ENCODE measurements around the gene MAP2K5. TPM values are rescaled to one million over a fixed set of nuclear protein-coding genes. Genes with fewer than 3 reads are reported as not detected.
A peak's percentile ranks its signal among the peaks of the same experiment; 100 is the strongest.

MAP2K5 gene
- total RNA-seq, 2 donors from 2014 or later, result 16.1 to 17.9 TPM

DNA sequence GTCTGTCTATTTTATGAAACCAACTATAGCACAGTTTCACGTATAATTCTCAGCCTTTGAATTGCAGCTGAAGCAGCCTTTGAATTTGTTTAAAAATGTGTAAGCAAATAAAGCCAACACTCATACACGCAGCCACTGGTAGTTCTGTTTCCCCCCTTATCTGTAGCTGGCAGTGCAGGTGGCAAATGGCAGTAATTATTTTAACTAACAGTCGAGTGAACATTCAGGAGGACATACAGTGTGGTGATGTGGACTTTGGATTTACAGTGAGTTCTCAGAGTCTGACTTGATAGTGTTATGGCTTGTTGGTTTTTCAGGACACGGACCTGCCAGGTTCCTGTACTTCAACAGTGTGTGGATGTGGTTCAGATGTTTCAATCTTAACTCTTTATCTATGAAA lies 218.8 kb downstream of the MAP2K5 start:
- H3K36me3 Mint-ChIP-seq (ENCODE audit: low read depth), result peaks cover 6% of the 10 kb centered on the region
- no peaks in the 10 kb centered on the region for H3K9me3 Mint-ChIP-seq
- no peaks in the 10 kb centered on the region for H3K27me3 Mint-ChIP-seq
- peaks cover 33% of the 10 kb centered on the region for H3K4me1 Mint-ChIP-seq
- H3K4me3 Mint-ChIP-seq, result peak overlapping the region; percentile 6
- H3K27ac Mint-ChIP-seq, result peak overlapping the region; percentile 73
- no peak for ATAC-seq (replicated peaks)

DNA sequence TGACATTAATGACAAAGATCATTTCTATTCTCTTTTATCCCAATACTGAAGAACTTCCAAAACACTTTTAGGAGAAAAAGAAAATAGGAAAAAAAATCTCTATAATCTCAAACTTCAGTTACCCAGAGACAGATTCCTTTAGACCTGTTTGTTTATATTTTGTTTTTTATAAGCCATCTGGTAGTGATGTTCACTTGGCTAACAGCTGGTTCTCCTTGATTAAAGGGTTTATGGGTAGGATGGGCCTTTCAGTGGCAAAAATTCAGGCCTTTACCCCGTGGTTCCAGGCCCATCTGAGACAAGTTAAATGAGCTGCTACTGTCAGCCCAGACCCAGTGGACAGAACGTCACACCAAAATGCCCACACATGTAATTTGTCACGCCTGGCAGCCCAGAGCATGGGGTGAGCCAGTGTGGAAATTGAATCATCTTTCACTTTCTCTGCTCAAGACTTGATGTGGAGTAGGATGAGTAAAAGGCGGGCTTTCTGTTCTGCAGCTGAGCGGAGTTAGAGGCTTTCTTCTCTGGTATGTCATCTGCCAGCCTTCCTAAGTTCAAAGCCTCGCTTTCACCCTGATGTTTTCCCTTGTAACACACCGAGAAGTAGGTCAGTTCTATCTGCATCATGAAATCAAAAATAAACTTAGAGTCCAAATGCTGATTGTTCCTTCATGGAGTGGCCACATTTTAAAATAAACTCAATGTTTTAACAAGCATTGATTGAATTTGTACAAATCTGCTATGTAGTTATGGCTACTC lies 220.3 kb downstream of the MAP2K5 start:
- Mint-ChIP-seq H3K4me3 (peak overlapping the region; percentile 58), H3K9me3 (no peaks in the 10 kb centered on the region), H3K36me3 (ENCODE audit: low read depth) (peaks cover 19% of the 10 kb centered on the region), H3K27me3 (no peaks in the 10 kb centered on the region), H3K27ac (peak overlapping the region; percentile 73), H3K4me1 (peaks cover 30% of the 10 kb centered on the region)
- ATAC-seq (replicated peaks), result peak; percentile 100

DNA sequence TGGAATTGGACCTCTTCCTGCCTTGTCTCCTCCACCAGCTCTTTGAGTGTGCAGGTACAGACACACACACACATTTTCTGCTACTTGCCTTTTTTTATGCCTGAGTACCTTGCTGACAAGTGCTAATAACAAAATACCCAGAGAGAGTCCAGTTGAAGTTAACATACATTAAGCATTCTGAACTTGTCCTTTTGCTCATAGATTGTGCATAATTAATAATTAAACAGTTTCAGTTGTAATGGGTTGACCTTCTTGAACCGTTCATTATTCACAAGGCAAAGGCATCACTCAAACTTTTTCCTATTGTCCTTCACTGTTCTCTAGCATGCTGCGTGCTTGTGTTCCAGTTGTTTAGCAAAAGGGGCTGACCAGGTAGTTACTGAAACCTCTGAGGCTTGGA lies 223.2 kb downstream of the MAP2K5 start:
- ATAC-seq (replicated peaks), result no peak
- peaks cover 20% of the 10 kb centered on the region for H3K4me1 Mint-ChIP-seq
- no peak overlapping the region for H3K27ac Mint-ChIP-seq
- no peaks in the 10 kb centered on the region for H3K9me3 Mint-ChIP-seq
- no peaks in the 10 kb centered on the region for H3K27me3 Mint-ChIP-seq
- H3K36me3 Mint-ChIP-seq (ENCODE audit: low read depth), result peaks cover 23% of the 10 kb centered on the region
- no peak overlapping the region for H3K4me3 Mint-ChIP-seq

- no peaks in the 10 kb centered on the region for H3K9me3 Mint-ChIP-seq
- no peak overlapping the region for H3K4me3 Mint-ChIP-seq
- no peak for ATAC-seq (replicated peaks)
- peaks cover 23% of the 10 kb centered on the region for H3K36me3 Mint-ChIP-seq (ENCODE audit: low read depth)
- no peaks in the 10 kb centered on the region for H3K27me3 Mint-ChIP-seq
- peaks cover 13% of the 10 kb centered on the region for H3K4me1 Mint-ChIP-seq
- H3K27ac Mint-ChIP-seq, result no peak overlapping the region
Observed at GRCh38 chr15:67766968-67767367, 224.5 kb downstream of the MAP2K5 start.

DNA sequence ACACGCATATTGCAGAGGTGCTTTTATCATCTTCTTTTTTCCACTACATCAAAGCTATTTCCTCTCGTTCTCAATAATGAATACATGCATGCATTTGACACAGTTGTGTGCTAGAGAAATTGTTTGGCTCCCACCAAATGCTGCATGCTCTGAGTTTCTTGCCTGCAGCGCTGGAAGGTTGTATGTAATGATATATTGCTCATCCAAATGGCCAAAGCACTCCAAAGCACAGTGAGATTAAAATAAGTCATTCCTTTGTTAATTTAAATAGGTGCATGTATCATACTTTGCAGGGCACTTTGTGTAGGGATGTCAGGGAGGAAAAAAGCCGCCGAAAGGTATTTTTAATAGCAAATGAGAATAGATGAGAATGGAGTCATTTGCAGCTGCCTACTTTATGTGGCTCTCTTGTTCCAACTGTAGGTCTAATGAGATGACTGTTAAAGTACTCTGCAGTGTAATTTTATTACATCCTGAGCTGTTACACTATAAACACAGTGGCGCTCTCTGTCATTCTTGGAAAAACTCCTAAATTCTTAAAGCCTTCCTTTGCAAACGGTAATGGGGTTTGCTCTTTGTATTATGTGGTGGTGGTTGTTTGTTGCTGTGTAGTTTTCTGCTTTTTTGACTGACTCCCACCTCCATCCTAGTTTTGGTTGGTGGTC lies 225.9 kb downstream of the MAP2K5 start:
- Mint-ChIP-seq H3K36me3 (ENCODE audit: low read depth) (peaks cover 17% of the 10 kb centered on the region), H3K4me1 (peaks cover 5% of the 10 kb centered on the region), H3K9me3 (no peaks in the 10 kb centered on the region), H3K4me3 (no peak overlapping the region), H3K27ac (no peak overlapping the region), H3K27me3 (no peaks in the 10 kb centered on the region)
- no peak for ATAC-seq (replicated peaks)

- no peak overlapping the region for H3K27ac Mint-ChIP-seq
- H3K4me3 Mint-ChIP-seq, result no peak overlapping the region
- H3K9me3 Mint-ChIP-seq, result no peaks in the 10 kb centered on the region
- no peaks in the 10 kb centered on the region for H3K27me3 Mint-ChIP-seq
- H3K4me1 Mint-ChIP-seq, result peaks cover 4% of the 10 kb centered on the region
- peaks cover 17% of the 10 kb centered on the region for H3K36me3 Mint-ChIP-seq (ENCODE audit: low read depth)
- ATAC-seq (replicated peaks), result no peak
Observed at GRCh38 chr15:67769497-67770357, 227.2 kb downstream of the MAP2K5 start.

GRCh38 chr15:67770358-67770628 lies 227.8 kb downstream of the MAP2K5 start:
- Mint-ChIP-seq H3K36me3 (ENCODE audit: low read depth) (peaks cover 17% of the 10 kb centered on the region), H3K4me3 (no peak overlapping the region), H3K27ac (no peak overlapping the region), H3K27me3 (no peaks in the 10 kb centered on the region), H3K9me3 (no peaks in the 10 kb centered on the region), H3K4me1 (peaks cover 4% of the 10 kb centered on the region)
- ATAC-seq (replicated peaks), result no peak

GRCh38 chr15:67771189-67771800 lies 228.8 kb downstream of the MAP2K5 start:
- Mint-ChIP-seq H3K4me3 (no peak overlapping the region), H3K4me1 (peaks cover 4% of the 10 kb centered on the region), H3K27ac (no peak overlapping the region), H3K36me3 (ENCODE audit: low read depth) (peaks cover 17% of the 10 kb centered on the region), H3K9me3 (no peaks in the 10 kb centered on the region), H3K27me3 (no peaks in the 10 kb centered on the region)
- no peak for ATAC-seq (replicated peaks)

- no peaks in the 10 kb centered on the region for H3K9me3 Mint-ChIP-seq
- no peak overlapping the region for H3K27ac Mint-ChIP-seq
- ATAC-seq (replicated peaks), result no peak
- no peaks in the 10 kb centered on the region for H3K27me3 Mint-ChIP-seq
- no peak overlapping the region for H3K4me3 Mint-ChIP-seq
- H3K4me1 Mint-ChIP-seq, result no peaks in the 10 kb centered on the region
- H3K36me3 Mint-ChIP-seq (ENCODE audit: low read depth), result no peaks in the 10 kb centered on the region
Observed at GRCh38 chr15:67774626-67775025, 232.1 kb downstream of the MAP2K5 start.

DNA sequence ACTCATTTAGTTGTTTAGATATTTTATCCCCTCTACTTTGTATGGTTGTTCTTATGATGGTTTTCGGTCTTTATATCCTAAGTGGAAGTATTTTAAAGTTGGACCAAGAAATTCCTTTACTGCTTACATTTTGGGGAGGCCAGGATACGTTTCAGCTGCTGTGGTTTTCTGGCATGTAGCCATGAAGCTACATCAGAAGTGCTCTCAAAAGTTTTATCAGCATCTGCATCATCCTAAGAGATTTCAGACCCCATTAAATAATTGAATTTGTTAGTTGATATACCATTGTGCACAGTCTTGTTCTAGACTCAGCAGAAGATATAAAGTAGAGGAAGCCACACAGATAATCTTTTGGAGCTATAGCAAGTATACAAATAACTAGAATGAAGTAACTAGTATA lies 232.7 kb downstream of the MAP2K5 start:
- Mint-ChIP-seq H3K4me3 (no peak overlapping the region), H3K36me3 (ENCODE audit: low read depth) (no peaks in the 10 kb centered on the region), H3K27ac (no peak overlapping the region), H3K27me3 (no peaks in the 10 kb centered on the region), H3K9me3 (no peaks in the 10 kb centered on the region), H3K4me1 (no peaks in the 10 kb centered on the region)
- ATAC-seq (replicated peaks), result no peak

GRCh38 chr15:67775998-67776397 lies 233.5 kb downstream of the MAP2K5 start:
- no peak overlapping the region for H3K4me3 Mint-ChIP-seq
- H3K4me1 Mint-ChIP-seq, result no peaks in the 10 kb centered on the region
- no peaks in the 10 kb centered on the region for H3K9me3 Mint-ChIP-seq
- H3K27ac Mint-ChIP-seq, result no peak overlapping the region
- no peak for ATAC-seq (replicated peaks)
- H3K36me3 Mint-ChIP-seq (ENCODE audit: low read depth), result no peaks in the 10 kb centered on the region
- H3K27me3 Mint-ChIP-seq, result no peaks in the 10 kb centered on the region

- Mint-ChIP-seq H3K9me3 (no peaks in the 10 kb centered on the region), H3K4me1 (no peaks in the 10 kb centered on the region), H3K27ac (no peak overlapping the region), H3K27me3 (no peaks in the 10 kb centered on the region), H3K4me3 (no peak overlapping the region), H3K36me3 (ENCODE audit: low read depth) (no peaks in the 10 kb centered on the region)
- no peak for ATAC-seq (replicated peaks)
Observed at GRCh38 chr15:67776600-67776999, 234.1 kb downstream of the MAP2K5 start.

- no peaks in the 10 kb centered on the region for H3K9me3 Mint-ChIP-seq
- ATAC-seq (replicated peaks), result no peak
- H3K4me3 Mint-ChIP-seq, result no peak overlapping the region
- H3K36me3 Mint-ChIP-seq (ENCODE audit: low read depth), result no peaks in the 10 kb centered on the region
- H3K27me3 Mint-ChIP-seq, result no peaks in the 10 kb centered on the region
- no peaks in the 10 kb centered on the region for H3K4me1 Mint-ChIP-seq
- no peak overlapping the region for H3K27ac Mint-ChIP-seq
Observed at GRCh38 chr15:67777071-67777470, 234.6 kb downstream of the MAP2K5 start.

DNA sequence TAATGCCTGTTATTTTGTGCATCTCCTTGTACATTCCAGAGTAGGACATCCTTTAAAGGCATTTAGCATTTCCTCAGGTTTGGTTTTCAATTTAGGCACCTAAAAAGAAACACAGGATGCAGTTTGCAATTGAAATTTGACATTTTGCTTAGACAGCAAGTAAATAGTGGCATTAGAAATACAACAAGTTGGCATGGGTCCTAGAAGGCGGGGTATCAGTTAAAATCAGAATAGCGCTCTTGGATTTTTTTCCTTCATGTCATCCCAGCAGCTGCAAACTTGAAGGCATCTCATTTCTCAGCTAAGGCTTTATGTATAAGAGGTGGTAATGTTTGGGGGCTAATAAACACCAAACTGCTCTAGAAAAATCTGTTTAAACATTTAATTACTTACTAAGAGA lies 235.3 kb downstream of the MAP2K5 start:
- no peak overlapping the region for H3K4me3 Mint-ChIP-seq
- no peak overlapping the region for H3K27ac Mint-ChIP-seq
- no peaks in the 10 kb centered on the region for H3K27me3 Mint-ChIP-seq
- ATAC-seq (replicated peaks), result no peak
- H3K9me3 Mint-ChIP-seq, result no peaks in the 10 kb centered on the region
- no peaks in the 10 kb centered on the region for H3K4me1 Mint-ChIP-seq
- H3K36me3 Mint-ChIP-seq (ENCODE audit: low read depth), result no peaks in the 10 kb centered on the region

Data from activated T-helper 17 cell treated with anti-CD3 and anti-CD28 coated beads, Interleukin-2, amount 50 U/mL, for 72 hours (primary cell).